ENCODE measurements around the gene CHID1. TPM values are rescaled to one million over a fixed set of nuclear protein-coding genes. Genes with fewer than 3 reads are reported as not detected.

Gene CHID1
- total RNA-seq, 2 donors from 2014 or later: 46.9 to 78.7 TPM

DNA sequence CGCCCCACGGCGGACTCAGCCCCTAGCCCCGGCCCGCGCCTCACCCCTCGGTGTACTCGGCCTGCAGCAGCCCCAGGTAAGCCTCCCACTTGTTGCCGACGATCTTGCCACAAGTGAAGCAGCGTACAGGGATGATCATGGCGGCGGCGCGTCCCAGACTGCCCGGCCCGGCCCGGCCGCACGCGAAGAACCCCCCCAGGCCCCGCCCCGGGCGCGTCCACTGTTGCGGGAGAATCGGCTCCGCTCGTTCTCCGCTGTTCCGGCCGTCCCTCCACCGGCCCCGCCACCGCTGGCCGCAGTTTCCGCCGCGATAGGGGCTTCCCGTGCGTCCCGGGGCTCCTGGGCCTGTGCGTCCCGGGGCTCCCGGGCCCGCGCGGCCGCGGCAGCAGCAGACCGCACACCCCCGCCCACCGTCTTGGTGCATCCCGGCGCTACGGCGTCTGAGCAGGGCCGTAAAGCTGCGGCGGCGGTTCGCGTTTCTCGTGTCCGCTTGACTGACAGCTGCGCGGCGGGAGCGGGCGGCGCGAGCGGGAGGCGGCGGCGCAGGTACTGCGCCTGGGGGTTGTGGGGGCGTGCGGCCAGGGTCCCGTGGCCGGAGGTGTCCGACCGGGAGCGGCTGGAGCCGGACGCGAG, 68.1 kb downstream of the CHID1 start, which contains the start of the genes POLR2L and TSPAN4:
POLR2L (minus strand) TSS at position 160 of the 633 bp plus-strand sequence; CDS start at position 139, 21 bp downstream.
TSPAN4 (plus strand) TSS at position 483 of the 633 bp plus-strand sequence. CDS start 7,453 bp downstream, outside the sequence.
- TF ChIP-seq CTCF (IDR thresholded peaks at IDR 0.05): peak in 1 of 2 donors; percentile 35
- Histone ChIP-seq H3K27me3 (no peaks in the 10 kb centered on the region), H3K4me1 (peaks cover 0 to 81% of the 10 kb centered on the region in 2 donors), H3K36me3 (peaks cover 34% of the 10 kb centered on the region), H3K4me3 (peak within 1 kb of the TSS; percentile 86 to 97), H3K9me3 (no peaks in the 10 kb centered on the region), H3K27ac (peak within 1 kb of the TSS; percentile 95)
- peak; percentile 91 for DNase-seq (ENCODE audit: low spot score)

DNA sequence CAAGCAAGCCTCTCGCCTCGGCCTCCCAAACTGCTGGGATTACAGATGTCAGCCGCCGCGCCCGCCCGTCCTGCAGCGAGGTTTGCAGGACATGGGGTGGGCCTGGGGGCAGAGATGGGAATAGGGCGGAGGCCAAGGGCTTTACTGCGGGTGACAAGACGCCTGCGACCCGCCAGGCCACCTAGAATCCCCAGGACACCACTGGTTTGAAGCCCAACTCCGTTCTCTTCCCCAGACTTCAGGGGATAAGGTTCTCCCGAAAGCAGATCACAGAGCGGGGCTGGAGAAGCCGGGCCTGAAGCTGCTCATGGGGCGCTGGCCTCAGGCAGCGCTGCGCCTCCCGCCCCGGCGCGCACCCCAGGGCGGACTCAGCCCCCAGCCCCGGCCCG, 68.6 kb downstream of the CHID1 start:
- no peaks in the 10 kb centered on the region for H3K9me3 ChIP-seq
- H3K4me3 ChIP-seq: peak overlapping the region; percentile 86 to 97
- H3K4me1 ChIP-seq: peaks cover 0 to 82% of the 10 kb centered on the region in 2 donors
- no peak for TF ChIP-seq CTCF (IDR thresholded peaks at IDR 0.05)
- DNase-seq (ENCODE audit: low spot score): no peak
- no peaks in the 10 kb centered on the region for H3K27me3 ChIP-seq
- H3K36me3 ChIP-seq: peaks cover 39% of the 10 kb centered on the region
- H3K27ac ChIP-seq: peak overlapping the region; percentile 95

GRCh38 chr11:839875-840617, 70.6 kb downstream of the CHID1 start:
- no peak for DNase-seq (ENCODE audit: low spot score)
- H3K4me3 ChIP-seq: no peak overlapping the region
- peaks cover 0 to 81% of the 10 kb centered on the region in 2 donors for H3K4me1 ChIP-seq
- no peak for TF ChIP-seq CTCF (IDR thresholded peaks at IDR 0.05)
- no peaks in the 10 kb centered on the region for H3K9me3 ChIP-seq
- no peak overlapping the region for H3K27ac ChIP-seq
- peaks cover 51% of the 10 kb centered on the region for H3K36me3 ChIP-seq
- H3K27me3 ChIP-seq: no peaks in the 10 kb centered on the region

- H3K4me1 ChIP-seq: peaks cover 0 to 81% of the 10 kb centered on the region in 2 donors
- no peaks in the 10 kb centered on the region for H3K9me3 ChIP-seq
- TF ChIP-seq CTCF (IDR thresholded peaks at IDR 0.05): no peak
- H3K27ac ChIP-seq: peak overlapping the region in 1 of 2 donors; percentile 57
- no peak for DNase-seq (ENCODE audit: low spot score)
- no peaks in the 10 kb centered on the region for H3K27me3 ChIP-seq
- no peak overlapping the region for H3K4me3 ChIP-seq
- peaks cover 51% of the 10 kb centered on the region for H3K36me3 ChIP-seq
Measured at GRCh38 chr11:839280-839623, 71.4 kb downstream of the CHID1 start.

DNA sequence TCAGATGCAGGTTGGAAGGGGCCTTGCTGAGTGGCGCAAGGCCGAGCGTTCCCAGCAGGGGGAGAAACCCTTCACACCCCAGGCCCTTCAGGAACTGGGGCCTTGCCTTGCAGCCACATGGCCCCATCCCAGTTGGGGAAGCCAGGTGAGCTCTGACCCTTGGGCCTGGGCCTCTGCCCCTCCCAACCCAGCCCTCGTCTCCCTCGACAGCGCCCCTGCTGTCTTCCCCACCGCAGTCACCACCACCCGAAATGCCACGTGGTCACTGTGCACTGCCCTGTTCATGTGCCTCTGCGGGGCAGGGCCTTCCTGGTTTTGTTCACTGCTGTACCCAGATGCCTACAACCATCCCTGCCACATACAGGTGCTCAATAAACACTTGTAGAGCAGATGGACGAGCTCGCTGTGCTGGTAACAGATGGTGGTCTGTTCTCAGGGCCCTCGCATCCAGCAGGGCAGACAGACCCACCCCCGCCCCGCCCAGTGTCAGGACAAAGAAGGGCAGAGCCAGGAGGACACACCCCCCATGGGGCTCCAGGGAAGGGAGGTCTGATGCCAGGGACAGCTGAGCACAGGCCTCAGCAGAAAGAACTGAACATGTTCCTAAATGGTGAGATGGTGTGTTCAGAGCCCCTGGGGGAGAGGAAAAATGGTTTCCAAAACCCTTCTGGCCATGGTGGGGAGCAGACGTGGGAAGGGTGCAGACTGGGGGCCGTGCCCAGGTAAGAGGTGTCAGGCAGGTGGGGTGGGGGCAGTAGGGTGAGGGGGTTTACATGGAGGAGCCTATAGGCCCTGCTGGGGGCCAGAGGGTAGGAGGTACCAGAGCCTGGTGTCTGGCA, 72.0 kb downstream of the CHID1 start:
- H3K4me3 ChIP-seq: no peak overlapping the region
- no peaks in the 10 kb centered on the region for H3K27me3 ChIP-seq
- peaks cover 0 to 81% of the 10 kb centered on the region in 2 donors for H3K4me1 ChIP-seq
- H3K9me3 ChIP-seq: no peaks in the 10 kb centered on the region
- H3K36me3 ChIP-seq: peaks cover 51% of the 10 kb centered on the region
- peak overlapping the region in 1 of 2 donors; percentile 57 for H3K27ac ChIP-seq
- no peak for DNase-seq (ENCODE audit: low spot score)
- TF ChIP-seq CTCF (IDR thresholded peaks at IDR 0.05): peak in 1 of 2 donors; percentile 14
